Neutrophil (primary cell): Measurements from ENCODE around the gene ACADS.

Experiments used
- H3K27ac ChIP-seq: fragments of 200-600 bp; sonication (generic); 2 replicates; pipeline ENCODE4 v1.5.1; 2016; ENCODE audit warnings: mild to moderate bottlenecking, moderate library complexity
- H3K27me3 ChIP-seq: fragments of 200-600 bp; sonication (generic); 2 replicates; pipeline ENCODE4 v1.6.0; 2016; ENCODE audit warnings: mild to moderate bottlenecking
- H3K36me3 ChIP-seq: fragments of 200-600 bp; sonication (generic); 2 replicates; pipeline ENCODE4 v1.5.1; 2017
- H3K4me1 ChIP-seq, 2 experiments: fragments of 200-600 bp in 1 of 2; sonication (generic) in 1 of 2; 1 replicate in 1 of 2; 2 replicates in 1 of 2; pipeline versions ENCODE4 v1.5.1 to v1.6.1; 2013 to 2016; ENCODE audit warnings: low read depth in 1 of 2, low read length in 1 of 2, mild to moderate bottlenecking in 1 of 2, moderate library complexity in 1 of 2; ENCODE audit not compliant: control insufficient read depth in 1 of 2, insufficient read depth in 1 of 2
- H3K4me3 ChIP-seq, 2 experiments: fragments of 200-600 bp in 1 of 2; sonication (generic) in 1 of 2; 1 replicate in 1 of 2; 2 replicates in 1 of 2; pipeline ENCODE4 v1.5.1; 2013 to 2016; ENCODE audit warnings: low read depth in 1 of 2, low read length in 1 of 2, mild to moderate bottlenecking in 1 of 2, moderate library complexity in 1 of 2
- H3K9me3 ChIP-seq: fragments of 200-600 bp; sonication (generic); 2 replicates; pipeline ENCODE4 v1.5.1; 2016
- TF ChIP-seq, protein P1 (sequence below): fragments of 200-600 bp; sonication (generic); IDR thresholded peaks from 2 replicates; pipeline ENCODE4 v1.5.1; 2016; ENCODE audit warnings: antibody characterized with exemption

Gene ACADS

DNA sequence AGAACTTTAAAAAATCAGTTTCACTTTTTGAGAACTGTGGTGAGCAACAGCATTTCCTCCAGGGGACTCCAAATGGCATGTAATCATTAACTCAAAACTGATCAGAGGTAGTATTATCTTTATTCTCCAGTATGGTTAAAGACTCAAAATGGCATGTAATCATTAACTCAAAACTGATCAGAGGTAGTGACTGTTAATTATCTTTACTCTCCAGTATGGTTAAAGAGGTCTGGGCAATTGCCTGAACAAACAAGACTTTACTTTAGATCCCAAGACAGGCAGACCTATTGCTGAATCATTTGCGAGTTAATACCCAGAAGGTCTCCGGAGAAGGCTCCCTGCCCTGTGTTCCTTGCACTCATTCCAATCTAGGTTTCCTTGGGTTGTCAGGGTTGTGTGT is 6.6 kb upstream of the ACADS start:
- H3K27ac ChIP-seq, result peak overlapping the region; percentile 54
- no peak overlapping the region for H3K4me3 ChIP-seq
- no peaks in the 10 kb centered on the region for H3K9me3 ChIP-seq
- H3K4me1 ChIP-seq, result peaks cover 16 to 17% of the 10 kb centered on the region in 2 experiments
- peaks cover 79% of the 10 kb centered on the region for H3K36me3 ChIP-seq
- TF ChIP-seq, protein P1, sequence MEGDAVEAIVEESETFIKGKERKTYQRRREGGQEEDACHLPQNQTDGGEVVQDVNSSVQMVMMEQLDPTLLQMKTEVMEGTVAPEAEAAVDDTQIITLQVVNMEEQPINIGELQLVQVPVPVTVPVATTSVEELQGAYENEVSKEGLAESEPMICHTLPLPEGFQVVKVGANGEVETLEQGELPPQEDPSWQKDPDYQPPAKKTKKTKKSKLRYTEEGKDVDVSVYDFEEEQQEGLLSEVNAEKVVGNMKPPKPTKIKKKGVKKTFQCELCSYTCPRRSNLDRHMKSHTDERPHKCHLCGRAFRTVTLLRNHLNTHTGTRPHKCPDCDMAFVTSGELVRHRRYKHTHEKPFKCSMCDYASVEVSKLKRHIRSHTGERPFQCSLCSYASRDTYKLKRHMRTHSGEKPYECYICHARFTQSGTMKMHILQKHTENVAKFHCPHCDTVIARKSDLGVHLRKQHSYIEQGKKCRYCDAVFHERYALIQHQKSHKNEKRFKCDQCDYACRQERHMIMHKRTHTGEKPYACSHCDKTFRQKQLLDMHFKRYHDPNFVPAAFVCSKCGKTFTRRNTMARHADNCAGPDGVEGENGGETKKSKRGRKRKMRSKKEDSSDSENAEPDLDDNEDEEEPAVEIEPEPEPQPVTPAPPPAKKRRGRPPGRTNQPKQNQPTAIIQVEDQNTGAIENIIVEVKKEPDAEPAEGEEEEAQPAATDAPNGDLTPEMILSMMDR, result no peak
- H3K27me3 ChIP-seq, result no peaks in the 10 kb centered on the region

DNA sequence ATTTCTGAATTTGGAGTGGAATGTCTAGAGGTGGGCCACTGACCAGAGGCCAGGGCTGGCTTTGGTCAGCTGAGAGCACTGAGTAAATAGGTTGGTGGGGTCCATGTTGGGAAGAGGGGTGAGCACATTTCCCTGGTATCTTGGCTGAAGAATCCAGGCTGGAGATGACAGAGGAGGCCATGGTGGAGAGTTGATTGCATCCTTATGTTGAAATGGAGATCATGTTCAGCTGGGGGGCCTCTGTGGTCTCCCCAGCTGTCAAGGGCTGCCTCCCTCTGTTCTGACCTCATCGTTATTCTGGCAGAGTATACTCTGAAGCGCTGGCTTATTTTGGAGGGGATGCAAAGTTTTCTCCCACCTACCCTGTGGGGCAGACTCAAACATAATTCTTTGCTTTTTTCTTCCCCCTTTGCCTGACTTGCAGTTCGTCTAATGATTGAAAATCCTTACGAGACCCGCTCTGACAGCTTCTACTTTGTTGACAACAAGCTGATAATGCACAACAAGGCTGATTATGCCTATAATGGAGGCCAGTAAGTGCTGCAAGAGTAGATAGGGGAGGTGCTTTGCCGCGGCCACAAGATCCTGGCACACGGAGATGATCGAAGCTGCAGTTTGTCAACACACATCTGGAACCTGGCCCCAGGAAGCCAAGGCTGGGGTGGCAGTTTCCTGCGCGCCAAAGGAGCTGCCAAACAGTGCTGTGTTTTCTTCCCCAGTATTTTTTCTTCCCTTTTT is 6.0 kb upstream of the ACADS start:
- TF ChIP-seq, protein P1, result no peak
- H3K4me1 ChIP-seq, result peaks cover 16 to 17% of the 10 kb centered on the region in 2 experiments
- H3K27ac ChIP-seq, result peak overlapping the region; percentile 54
- peaks cover 77% of the 10 kb centered on the region for H3K36me3 ChIP-seq
- no peaks in the 10 kb centered on the region for H3K9me3 ChIP-seq
- no peak overlapping the region for H3K4me3 ChIP-seq
- no peaks in the 10 kb centered on the region for H3K27me3 ChIP-seq

- Histone ChIP-seq H3K27me3 (no peaks in the 10 kb centered on the region), H3K36me3 (peaks cover 70% of the 10 kb centered on the region), H3K9me3 (no peaks in the 10 kb centered on the region), H3K27ac (peak overlapping the region; percentile 54), H3K4me3 (no peak overlapping the region), H3K4me1 (peaks cover 20% of the 10 kb centered on the region in 2 experiments)
- TF ChIP-seq, protein P1, result no peak
Measured at GRCh38 chr12:120720234-120720986, 5.2 kb upstream of the ACADS start.

- TF ChIP-seq, protein P1, result no peak
- no peaks in the 10 kb centered on the region for H3K9me3 ChIP-seq
- peaks cover 63% of the 10 kb centered on the region for H3K36me3 ChIP-seq
Measured at GRCh38 chr12:120720987-120721801, 4.4 kb upstream of the ACADS start.

GRCh38 chr12:120721866-120722265 is 3.8 kb upstream of the ACADS start:
- Histone ChIP-seq H3K36me3 (peaks cover 57% of the 10 kb centered on the region), H3K27ac (no peak overlapping the region), H3K4me1 (peaks cover 27 to 30% of the 10 kb centered on the region in 2 experiments), H3K27me3 (no peaks in the 10 kb centered on the region), H3K4me3 (no peak overlapping the region), H3K9me3 (no peaks in the 10 kb centered on the region)
- TF ChIP-seq, protein P1, result no peak

More at GRCh38 chr12:120720987-120721801, 4.4 kb upstream of the ACADS start:
- Histone ChIP-seq H3K4me3 (no peak overlapping the region), H3K4me1 (peaks cover 24 to 28% of the 10 kb centered on the region in 2 experiments), H3K27me3 (no peaks in the 10 kb centered on the region), H3K27ac (peak overlapping the region; percentile 54)
